Activated T-helper 9 cell treated with anti-CD3 and anti-CD28 coated beads, Interleukin-2, amount 50 U/mL, for 16 hours (primary cell): ENCODE data around the gene COL16A1.

Source experiments
- DNase-seq: peaks from one replicate; pipeline ENCODE4 v3.0.0-alpha.2; 2020; ENCODE audit warnings: low read depth

Gene COL16A1

DNA sequence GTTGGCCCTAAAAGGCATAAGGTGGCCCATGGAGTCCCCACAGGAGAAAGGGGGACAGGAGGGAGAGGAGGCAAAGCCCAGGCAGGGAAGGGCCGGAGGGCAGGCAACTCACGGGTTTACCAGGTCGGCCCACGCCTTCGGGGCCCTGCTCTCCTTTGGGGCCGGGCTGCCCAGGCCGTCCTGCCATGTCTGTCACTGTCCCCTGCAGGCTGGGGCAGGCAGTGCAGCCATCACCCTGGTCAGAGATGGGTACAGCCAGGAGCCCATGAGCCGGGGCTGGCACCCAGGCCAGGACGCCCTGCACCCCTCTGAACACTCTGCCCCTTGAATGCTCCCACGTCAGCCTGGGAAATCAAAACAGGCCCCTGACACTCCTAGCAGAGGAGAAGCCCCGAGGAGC is 19.8 kb downstream of the COL16A1 start:
- no peak for DNase-seq

DNA sequence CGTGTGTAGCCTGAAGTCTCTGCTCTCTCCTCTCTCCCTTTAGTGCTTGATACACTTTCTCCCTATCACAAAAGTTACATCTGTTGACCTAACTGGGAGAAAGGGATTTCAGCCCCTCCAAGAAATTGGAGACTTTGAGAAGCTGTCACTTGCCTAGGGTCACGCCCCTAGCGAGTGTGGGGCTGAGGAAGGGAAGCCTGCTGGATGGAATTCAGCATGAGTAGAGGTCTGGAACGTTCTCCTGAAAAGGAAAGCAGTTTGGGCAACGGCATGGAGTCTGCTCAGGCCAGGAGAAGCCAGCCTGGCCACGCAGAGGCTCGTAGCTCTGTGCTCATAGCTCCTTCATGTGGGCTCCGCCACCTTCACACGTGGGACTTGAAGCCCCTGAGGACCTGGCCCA is 22.4 kb downstream of the COL16A1 start:
- no peak for DNase-seq

DNA sequence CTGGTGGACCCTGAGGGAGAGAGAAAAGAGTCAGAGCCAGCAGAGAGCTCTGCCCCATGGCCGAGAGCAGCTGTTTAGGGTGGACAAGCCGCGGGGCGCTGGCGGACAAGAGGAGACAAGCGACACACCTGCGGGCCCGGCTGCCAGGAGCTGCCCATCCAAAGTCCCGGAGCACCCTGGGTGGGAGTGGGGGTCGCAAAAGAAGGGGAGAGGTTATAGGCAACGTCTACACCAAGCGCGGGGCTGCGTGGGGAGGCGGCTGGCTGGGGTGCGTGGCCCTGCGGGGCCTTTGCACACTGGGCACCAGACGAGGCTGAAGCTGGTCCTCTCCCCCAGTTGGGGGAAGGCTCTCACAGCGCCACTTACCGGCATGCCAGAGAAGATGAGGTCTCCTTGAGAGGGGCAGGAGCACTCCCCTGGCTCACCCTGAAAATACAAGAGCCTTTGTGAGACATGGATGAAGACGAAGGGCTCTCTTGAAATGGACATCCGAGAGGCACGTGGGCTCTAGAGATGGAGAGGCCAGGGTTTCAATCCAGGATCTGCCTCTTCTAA is 24.1 kb downstream of the COL16A1 start:
- no peak for DNase-seq

DNA sequence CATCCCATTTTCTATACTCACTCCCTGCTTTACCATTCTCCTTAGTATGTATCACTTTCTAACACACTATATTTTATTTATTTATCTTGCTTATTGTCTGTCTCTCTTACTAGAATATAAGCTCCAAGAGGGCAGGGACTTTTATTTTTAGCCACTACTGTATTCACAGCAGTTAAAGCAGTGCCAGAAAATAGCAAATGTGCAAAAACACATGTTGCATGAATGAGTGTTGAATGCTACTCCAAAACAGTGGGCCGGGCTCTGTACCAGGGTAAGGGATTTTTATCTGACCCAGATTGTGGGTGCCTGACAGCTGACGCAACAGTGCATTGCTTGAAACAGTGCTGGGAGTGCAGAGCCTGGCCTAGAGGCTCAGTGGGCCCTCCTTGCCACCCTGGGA is 24.7 kb downstream of the COL16A1 start:
- DNase-seq: no peak

DNA sequence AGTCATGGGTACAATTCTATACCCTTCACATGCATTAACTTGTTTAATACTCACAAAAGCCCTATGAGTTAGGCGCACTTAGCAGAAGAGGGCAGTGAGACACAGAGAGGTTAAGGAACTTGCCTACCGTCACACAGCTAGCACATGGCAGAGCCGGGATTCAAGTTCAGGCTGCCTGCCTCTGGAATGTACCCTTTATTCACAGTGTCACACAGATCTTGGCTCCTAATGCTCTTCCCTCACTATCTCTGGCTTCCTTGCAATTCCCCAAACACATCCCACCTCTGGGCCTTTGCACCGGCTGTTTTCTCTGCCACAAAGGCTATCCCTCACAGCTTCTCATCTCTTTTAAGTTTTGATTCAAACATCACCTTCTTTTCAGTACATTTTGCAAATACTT is 25.1 kb downstream of the COL16A1 start:
- DNase-seq: no peak

GRCh38 chr1:31677949-31678348 is 25.9 kb downstream of the COL16A1 start:
- no peak for DNase-seq

DNA sequence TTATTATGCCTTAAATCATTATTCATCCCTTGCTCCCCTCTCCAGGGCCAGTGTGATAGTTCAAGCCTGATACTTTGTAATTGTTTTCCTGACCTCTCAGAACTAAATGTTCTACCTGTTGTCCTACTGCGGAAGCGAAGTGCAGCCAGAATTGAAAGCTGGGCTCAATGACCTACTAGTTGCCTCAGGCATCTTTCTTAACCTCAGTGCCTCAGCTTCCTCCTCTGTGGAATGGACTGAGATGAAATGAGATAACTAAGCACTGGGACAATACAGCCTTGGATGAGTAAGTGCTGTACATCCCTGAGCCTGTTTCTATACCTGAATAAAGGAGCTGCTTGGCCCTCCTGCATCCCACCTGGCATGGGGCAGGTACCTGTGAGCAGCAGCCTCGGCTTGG is 26.4 kb downstream of the COL16A1 start:
- DNase-seq: no peak

- no peak for DNase-seq
These were observed 28.1 kb downstream of the COL16A1 start for GRCh38 chr1:31675756-31676155.

DNA sequence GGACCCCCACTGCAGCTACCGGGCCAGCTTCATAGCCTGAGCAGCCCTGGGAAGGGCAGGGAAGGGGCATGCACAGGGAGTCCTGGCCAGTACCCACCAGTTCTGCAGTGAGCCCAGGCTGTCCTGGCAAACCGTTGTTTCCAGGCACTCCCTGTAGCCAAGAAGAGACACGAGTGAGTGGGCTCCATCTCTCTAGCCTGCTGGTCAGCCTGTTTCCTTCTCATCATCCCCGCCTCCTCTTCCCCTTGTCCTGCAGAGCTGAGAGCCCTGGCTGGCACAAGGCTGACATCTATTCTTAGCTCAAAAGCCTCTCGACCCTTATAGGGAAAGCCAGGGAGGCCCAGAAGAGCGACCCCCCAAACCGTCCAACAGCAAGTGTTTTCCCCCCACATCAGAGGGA is 28.7 kb downstream of the COL16A1 start:
- no peak for DNase-seq

DNA sequence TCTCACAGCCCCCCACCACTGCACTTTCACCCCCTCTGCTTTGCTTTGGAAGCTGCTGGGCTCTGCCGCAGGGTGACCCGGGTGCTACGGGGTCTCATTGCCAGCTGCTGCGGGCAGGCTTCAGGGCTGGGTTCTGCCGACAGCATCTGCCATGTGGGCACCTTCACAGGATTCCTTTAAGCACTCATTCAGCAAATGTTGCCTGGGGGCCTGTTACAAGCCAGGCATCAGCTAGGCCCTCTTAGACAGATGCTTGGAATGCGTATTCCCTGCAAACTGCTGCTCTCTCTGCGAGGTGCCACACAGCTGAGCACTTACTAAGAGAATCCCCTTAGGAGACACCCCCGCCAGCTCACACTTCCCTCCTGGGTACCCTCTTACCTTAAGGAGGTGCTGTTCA is 29.2 kb downstream of the COL16A1 start:
- DNase-seq: no peak

- DNase-seq: no peak
These were observed 30.4 kb downstream of the COL16A1 start for GRCh38 chr1:31673433-31673832.

- no peak for DNase-seq
These were observed 30.8 kb downstream of the COL16A1 start for GRCh38 chr1:31672986-31673385.

GRCh38 chr1:31671561-31672201 is 32.1 kb downstream of the COL16A1 start:
- DNase-seq: no peak

GRCh38 chr1:31671147-31671546 is 32.7 kb downstream of the COL16A1 start:
- DNase-seq: no peak

DNA sequence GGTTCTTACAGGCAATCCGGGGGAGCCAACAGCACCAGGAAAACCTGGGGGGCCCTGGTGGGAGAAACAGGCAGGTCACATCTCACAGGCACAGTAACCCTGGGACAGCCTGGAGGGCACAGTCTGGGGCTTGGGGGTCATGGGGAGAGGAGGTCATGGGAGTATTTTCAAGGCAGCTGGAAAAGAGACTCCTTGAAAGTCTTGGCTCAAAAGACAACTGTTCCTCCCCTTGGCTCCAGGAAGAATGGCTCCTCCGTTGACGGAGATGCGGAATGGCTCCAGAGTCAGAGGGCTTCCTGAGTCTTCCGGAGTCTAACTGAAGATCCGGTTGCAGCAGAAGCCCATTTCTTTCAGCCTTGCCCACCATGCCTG is 33.2 kb downstream of the COL16A1 start:
- no peak for DNase-seq

DNA sequence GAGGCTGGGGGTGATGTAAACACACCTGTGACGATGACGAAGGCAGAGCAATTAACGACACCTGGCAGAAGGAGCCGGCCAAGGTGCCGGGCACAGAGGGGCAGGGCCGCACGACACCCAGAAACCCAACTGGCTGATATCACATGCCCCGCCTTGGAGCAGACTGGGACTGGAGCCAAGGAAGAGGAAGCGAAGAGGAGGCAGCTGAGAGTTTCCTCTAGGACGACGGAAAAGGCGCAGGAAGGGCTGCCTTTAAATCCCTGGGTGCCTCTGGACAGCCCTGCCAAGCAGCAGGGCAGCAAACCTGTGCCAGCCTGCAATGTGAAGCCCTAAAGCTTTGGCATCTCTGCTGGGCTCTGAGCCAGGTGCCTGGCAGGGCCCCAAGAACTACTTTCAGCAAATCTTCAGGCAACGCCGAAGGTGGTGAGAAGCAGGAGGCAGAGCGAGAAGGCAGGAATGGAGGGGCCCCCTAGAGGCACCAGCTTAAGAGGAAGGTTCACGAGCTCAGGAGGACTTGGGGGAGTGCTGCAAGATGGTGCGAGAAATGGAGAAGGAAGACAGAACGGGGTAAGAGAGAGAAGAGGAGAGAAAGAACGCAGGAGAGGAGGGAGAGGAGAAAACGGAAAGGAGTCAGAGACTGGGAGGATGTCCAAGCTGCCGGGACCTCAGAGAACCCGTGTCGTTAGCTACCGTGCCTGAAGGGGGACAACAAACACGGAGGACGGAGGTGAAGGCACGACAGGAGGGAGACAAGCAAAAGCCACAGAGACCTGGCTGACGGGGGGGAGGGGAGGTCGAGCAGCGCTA is 33.8 kb downstream of the COL16A1 start:
- DNase-seq: no peak

DNA sequence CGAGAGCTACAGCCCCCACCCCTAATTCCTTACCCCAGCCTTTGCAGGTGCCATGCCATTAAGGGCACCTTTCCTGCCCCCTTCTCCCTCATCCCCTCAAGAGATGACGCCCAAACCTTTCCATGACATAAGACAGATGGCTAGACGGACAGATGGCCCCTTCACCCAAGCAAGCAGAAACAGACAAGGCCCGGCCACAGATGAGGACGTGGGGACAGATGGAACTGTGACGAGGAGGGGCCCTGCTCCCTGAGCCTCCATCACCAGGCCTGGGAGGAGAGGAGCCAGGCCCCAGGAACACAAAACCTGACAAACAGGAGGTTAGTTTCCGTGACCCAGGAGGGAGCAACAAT is 34.4 kb downstream of the COL16A1 start:
- DNase-seq: no peak

GRCh38 chr1:31668303-31668883 is 35.4 kb downstream of the COL16A1 start:
- no peak for DNase-seq

DNA sequence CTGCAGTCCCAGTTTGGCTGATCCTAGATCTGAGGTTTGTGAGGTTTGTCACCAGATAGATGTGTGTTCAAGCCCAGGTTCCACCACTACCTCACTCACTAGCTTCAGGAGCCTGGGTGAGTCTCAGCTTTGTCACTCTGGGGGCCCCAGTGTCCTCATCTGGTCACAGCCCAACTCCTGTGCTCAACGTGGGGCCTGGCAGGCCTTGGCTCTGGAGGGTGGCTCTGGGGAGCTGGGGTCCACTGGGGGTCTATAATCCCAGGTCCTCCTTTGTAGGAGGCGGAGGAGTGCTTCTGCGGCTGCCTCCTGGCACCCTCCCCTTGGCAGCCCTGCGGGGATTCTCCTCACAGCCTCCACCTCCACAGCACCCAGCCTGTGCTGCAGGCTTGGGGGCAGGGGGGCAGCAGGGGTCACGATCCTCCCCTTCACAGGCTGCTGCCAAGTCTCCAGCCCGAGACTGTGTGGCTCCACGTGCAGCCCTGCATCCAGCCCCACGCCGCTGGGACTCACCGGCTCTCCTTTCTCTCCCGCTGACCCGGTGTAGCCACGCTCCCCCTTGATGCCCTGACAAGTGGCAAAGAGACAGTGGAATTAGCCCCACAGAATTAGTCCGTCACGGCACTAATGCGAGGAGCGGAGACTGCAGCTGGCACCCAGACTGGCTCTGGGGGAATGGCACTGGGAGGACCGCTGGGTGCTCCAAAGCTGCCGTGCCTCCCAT is 36.6 kb downstream of the COL16A1 start:
- DNase-seq: no peak

- DNase-seq: no peak
These were observed 37.4 kb downstream of the COL16A1 start for GRCh38 chr1:31666263-31666963.

DNA sequence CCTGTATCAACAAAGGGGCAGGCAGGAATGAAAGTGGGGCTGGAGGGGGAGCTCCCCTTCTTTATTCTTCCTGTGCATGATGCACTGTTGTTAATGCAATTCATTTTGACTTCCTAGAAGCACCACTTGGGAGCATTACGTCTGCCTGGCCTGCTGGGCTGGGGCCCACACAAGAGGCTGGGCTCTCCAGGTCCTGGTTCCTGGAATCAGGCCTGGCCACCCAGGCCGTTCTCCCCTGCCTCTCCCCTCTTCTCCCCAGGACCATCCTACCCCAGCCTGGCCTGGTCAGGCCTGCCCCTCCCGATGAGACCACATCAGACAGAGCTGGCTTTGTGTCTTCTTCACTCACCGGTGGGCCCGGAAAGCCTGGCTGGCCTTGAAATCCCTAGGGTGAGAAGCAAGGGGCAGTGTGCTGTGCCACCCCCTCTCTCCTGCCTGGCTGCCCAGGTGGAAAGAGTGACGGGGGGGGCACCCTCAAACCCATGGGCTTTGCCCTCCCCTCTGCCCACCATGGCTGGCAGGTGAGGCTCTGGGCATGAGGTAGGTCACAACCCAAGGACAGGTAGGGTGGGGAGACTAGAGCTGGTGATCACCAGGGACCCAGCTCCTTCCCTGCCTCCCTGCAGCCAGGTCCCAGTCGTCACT is 38.5 kb downstream of the COL16A1 start:
- DNase-seq: no peak

- no peak for DNase-seq
These were observed 39.3 kb downstream of the COL16A1 start for GRCh38 chr1:31664528-31664927.
